SIG-M5 treated with dmso at 0.1 percent for 504 hours (cell line): ENCODE results near the gene IL17A.
A peak's percentile ranks its signal among the peaks of the same experiment; 100 is the strongest.
"Not testable (repeated sequence)": the region's sequence is repeated elsewhere in the genome, so short reads cannot be mapped to it uniquely, and the experiment has no call there.

Experiments used
- DNase-seq: peaks from one replicate; lab custom pipeline; 2025; ENCODE audit not compliant: unreplicated experiment; lab: John Stamatoyannopoulos, UW

IL17A gene

GRCh38 chr6:52162940-52163908 is 23.0 kb upstream of the IL17A start:
- DNase-seq, result peak; percentile 50

DNA sequence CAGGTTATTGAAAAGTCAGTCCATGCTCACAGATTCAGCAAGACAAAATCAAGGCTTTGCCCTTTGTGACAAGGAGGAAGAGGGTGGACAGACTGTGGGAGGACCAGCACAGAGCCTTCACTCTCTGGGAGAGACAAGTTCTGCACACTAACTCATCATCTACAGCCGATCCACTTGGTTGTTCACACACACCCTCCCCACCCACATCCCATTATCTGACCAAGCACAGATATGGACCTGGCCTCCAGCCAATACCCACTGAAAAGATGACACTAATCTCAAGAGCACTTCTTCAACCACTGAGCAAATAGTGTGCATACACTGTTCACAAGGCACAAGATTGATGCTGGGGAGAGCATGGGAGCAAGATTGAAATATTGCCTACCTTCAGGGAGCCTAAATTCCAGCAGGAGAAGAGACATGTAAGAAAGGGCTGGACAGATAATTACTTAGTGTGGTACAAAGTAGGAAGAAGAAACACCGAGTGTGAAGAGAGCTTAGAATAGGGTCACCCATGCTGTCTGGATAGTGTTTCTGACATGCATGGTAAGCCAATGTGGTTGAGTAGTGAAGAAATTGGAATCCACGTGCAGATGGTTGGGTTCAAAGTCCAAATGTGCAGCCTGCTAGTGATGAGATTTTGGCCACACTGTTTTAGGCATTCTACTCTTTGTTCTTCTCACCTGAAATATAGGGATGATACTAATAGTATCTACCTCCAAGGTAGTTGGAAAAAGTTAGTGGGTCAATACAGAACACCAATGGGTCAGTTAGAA is 21.7 kb upstream of the IL17A start:
- no peak for DNase-seq

GRCh38 chr6:52167267-52167666 is 18.9 kb upstream of the IL17A start:
- DNase-seq, result no peak

GRCh38 chr6:52168351-52168750 is 17.8 kb upstream of the IL17A start:
- DNase-seq, result not testable (repeated sequence)

GRCh38 chr6:52174118-52174517 is 12.1 kb upstream of the IL17A start:
- no peak for DNase-seq

DNA sequence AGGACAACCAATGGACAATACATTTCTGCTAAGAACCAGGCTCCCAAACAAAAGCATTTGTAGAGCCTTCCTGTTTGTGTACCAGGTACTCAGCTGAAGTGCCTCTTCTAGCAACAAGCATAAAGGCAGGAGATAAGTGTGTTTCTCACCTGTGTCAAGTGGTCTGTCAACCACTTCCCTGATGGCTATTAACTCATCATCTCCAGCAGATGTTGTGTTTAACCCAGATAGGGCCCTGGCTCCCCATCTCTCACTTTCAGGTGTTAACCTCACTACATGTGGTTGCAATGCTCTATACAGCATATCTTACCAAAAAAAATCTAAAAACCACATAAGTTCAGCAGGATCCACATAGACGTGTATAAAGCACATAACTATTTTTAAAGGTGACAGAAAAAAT is 9.6 kb upstream of the IL17A start:
- no peak for DNase-seq

DNA sequence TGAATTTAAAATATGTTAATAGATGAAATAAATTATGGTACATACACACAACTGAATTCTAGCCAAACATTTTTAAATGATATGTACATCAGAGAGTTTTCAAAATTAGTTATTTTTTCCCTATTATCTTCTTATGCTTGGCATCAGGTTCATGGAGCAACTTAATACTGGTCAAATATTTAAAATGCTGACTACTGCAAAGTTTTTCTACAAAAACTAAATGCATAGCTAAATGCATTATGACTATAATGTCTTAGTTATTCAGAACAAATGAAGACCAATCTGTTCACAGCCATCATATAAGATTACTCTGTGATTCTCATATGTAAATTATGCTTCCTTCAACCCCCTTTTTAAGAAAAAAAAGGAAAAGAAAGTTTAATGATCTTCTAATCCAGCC is 8.2 kb upstream of the IL17A start:
- no peak for DNase-seq

- DNase-seq, result no peak
These were observed 5.2 kb upstream of the IL17A start for GRCh38 chr6:52180787-52181558.

- DNase-seq, result no peak
These were observed 3.0 kb upstream of the IL17A start for GRCh38 chr6:52183131-52183713.

- no peak for DNase-seq
These were observed 305 bp downstream of the IL17A start for GRCh38 chr6:52186480-52186879.

- no peak for DNase-seq
These were observed 923 bp downstream of the IL17A start for GRCh38 chr6:52187098-52187497.

DNA sequence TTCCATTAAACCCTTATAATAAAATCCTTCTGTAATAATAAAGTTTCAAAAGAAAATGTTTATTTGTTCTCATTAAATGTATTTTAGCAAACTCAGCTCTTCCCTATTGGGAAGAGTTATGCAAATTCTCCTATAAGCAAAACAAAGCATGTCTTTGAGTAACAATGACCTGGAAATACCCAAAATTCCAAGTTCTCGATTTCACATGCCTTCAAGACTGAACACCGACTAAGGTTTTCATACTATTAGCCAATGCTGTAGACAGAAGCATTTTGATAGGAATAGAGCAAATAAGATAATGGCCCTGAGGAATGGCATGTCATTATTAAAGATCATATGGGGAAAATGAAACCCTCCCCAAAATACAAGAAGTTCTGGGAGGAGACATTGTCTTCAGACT is 3.8 kb downstream of the IL17A start:
- DNase-seq, result no peak

GRCh38 chr6:52190409-52190808 is 4.2 kb downstream of the IL17A start:
- no peak for DNase-seq

DNA sequence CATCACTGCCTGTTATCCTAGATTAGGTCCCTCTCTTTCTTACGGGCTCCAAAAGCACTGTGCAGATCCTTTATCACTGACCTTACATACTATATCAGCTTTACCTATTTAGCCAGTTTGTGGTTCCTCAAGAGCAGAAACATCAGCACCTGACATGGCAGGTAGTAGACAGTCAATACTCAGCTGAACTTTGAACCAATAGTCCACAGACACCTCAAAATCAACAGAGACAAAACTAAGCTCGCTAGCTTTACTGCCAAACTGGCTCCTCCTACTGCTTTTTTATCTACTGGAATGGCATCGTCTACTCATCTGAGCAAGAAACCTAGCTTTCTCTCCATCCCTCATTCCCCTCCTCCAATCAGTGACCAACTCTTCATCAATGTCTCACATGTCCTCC is 5.6 kb downstream of the IL17A start:
- DNase-seq, result no peak

GRCh38 chr6:52195886-52196285 is 9.7 kb downstream of the IL17A start:
- DNase-seq, result no peak

DNA sequence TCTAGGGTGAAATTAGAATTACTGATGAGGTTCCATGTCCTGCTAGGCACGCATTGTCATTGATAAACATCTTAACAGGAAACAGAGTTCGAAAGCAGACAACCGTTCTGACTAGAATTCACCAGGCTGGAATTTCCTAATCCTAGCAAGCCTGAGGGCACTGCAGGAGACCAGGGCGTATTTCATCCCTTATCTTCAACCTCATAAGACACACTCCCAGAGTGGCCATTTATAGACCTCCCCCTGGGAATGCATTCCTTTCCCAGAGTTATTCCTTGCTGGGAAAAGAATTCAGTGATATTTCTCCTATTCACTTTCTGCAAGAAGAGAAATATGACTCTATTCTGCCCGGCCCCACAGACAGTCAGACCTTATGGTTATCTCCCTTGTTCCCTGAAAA is 13.9 kb downstream of the IL17A start:
- not testable (repeated sequence) for DNase-seq

- no peak for DNase-seq
These were observed 14.9 kb downstream of the IL17A start for GRCh38 chr6:52201046-52201445.

DNA sequence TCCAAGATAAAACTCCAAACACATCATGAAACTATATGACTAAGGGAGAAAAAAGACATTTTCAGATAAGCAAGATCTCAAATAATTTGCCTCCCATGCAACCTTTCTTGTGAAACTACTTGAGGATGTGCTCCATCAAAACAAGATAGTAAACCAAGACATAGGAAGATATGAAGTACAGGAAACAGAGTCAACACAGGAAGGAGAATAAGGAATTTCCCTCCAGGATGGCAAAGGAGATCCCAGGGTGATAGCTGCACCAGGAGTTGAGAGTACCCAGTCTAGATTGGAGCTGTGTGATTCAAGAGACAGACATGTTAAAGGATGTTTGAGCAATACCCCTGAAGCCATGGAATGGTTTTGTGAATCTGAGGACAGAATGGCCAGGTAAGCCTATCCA is 15.3 kb downstream of the IL17A start:
- no peak for DNase-seq

GRCh38 chr6:52207066-52207465 is 20.9 kb downstream of the IL17A start:
- no peak for DNase-seq

DNA sequence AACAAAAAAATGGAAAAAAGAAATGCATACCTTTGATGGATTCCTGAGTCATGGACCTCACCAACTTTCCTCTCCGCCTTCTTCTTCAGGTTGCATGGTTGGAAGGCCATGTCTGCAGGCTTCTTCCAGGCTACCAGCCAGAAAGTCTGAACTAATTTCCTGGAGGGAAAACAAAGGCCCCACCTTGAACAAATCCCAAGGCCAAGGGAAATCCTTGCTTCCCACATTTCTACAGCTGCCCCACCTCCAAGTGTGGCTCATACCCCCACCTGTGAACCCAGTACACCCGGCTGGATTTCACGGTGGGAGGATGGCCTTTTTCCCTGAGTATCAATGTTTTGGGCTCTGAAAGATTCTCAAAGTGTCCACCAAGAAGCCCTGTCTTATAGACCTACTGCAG is 22.4 kb downstream of the IL17A start:
- DNase-seq, result no peak

DNA sequence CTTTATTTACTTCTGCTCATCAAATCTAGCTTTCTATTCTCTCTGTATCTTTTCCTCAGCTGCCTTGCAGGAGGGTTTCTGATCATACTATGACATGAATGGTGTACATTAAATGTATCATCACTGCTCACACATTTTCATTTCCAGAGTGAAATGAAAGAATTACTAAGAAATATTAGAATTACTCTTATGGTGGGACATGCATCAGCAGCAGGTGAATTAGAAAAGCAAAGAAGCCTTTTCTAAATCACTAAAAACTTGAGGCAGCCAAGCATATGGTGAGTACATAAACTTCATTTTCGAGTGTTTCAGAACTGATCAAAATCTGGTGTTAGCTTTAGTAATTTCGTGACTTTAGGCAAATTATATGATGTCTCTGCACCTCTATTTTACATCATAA is 23.6 kb downstream of the IL17A start:
- DNase-seq, result no peak
